Renal cortex interstitium (tissue), 11 donors: ENCODE data around the gene MAP1LC3B. TPM values are rescaled to one million over a fixed set of nuclear protein-coding genes. Genes with fewer than 3 reads are reported as not detected.

ENCODE experiments used
- DNase-seq, 11 donors: peaks; one replicate each; pipeline ENCODE4 v3.0.0-alpha.2; 2013; ENCODE audit warnings: low read depth in 9 of 11, low spot score in 4 of 11; ENCODE audit errors: extremely low read depth in 1 of 11
- polyA plus RNA-seq, 3 donors: library from polyadenylated mRNA; unstranded; fragments of 120-200 nt; gene quantifications; one replicate each; pipeline ENCODE4 v1.2.1, GENCODE V29; 2013; ENCODE audit not compliant: insufficient read length in 3 of 3

The MAP1LC3B gene
- polyA plus RNA-seq, 3 donors, result 63.3 to 72.6 (median 64.9) TPM

- DNase-seq, result peak in 1 of 11 donors; percentile 33
Measured at GRCh38 chr16:87416826-87417527, 24.8 kb downstream of the MAP1LC3B start.

DNA sequence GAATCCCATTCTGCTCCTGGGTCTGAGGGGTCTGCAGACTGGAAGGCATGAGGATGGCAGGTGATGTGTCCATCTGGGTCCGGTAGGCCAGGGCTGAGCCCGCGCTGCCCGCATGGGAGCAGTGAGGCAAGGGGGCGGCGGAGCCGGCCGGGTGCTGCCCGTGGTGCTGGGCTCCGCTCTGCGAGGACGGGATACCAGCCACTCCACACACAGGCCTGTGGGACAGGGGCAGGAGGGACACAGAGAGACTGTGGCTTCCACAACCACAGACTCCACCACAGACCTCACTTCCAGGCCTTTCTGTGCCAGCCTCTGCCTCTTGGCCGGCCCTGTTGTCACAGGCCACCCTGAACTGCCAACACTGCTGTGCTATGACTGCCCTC lies 25.4 kb downstream of the MAP1LC3B start:
- DNase-seq, result no peak

- no peak for DNase-seq
Measured at GRCh38 chr16:87418216-87418615, 26.1 kb downstream of the MAP1LC3B start.

DNA sequence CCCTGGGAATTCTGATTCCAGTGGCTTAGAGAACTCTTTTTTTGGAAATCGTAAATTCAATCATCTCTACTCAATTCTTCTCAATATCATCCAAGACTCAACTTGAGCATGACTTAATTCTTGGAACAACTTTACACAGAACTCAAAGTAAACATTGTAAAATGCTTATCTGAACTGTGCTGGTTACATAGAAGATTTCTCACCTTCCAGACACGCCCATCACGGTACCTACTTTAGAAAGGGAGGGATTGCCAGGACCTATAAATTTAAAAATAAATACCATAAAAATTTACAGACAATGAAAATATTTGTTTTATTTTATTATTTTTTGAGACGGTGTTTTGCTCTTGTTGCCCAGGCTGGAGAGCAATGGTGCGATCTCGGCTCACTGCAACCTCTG lies 26.5 kb downstream of the MAP1LC3B start:
- no peak for DNase-seq

GRCh38 chr16:87420026-87421002 lies 28.2 kb downstream of the MAP1LC3B start:
- DNase-seq, result no peak

- no peak for DNase-seq
Measured at GRCh38 chr16:87421003-87421912, 29.1 kb downstream of the MAP1LC3B start.

DNA sequence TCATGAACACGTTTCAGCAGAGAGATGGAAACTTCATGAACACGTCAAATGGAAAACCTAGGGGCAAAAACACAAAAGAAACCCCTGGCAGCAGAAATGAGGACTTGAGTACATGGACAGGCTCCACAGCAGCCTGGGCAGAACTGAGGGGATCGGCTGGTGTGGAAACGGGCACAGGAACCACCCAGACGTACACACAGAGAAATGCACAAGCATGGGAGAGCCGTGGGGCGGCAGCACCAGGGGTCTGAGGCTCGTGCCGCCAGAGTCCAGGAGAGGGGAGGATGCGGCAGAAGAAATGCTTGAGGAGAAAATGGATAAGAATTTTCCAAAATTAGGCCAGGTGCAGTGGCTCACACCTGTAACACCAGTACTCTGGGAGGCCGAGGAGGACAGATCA lies 30.0 kb downstream of the MAP1LC3B start:
- no peak for DNase-seq

GRCh38 chr16:87423429-87423828 lies 31.3 kb downstream of the MAP1LC3B start:
- no peak for DNase-seq

GRCh38 chr16:87424266-87424665 lies 32.1 kb downstream of the MAP1LC3B start:
- DNase-seq, result no peak

DNA sequence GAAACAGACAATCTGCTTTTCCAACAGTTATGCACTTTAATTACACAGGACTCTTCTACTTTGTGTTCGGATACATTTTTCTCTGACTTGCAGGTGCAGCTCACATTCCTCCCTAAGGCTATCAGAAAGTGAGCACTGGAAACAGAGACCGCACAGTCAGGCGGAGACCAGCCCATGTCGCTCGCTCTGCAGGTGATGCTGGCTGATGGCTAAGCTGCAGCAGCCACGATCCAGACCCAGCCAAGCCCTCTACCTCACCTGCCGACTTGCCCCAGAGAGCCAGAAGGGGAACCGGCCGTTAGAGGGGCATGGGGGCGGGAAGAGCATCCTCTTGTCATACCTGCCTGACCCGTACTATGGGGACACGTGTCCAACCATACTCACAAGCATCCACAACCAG lies 33.8 kb downstream of the MAP1LC3B start:
- DNase-seq, result no peak

DNA sequence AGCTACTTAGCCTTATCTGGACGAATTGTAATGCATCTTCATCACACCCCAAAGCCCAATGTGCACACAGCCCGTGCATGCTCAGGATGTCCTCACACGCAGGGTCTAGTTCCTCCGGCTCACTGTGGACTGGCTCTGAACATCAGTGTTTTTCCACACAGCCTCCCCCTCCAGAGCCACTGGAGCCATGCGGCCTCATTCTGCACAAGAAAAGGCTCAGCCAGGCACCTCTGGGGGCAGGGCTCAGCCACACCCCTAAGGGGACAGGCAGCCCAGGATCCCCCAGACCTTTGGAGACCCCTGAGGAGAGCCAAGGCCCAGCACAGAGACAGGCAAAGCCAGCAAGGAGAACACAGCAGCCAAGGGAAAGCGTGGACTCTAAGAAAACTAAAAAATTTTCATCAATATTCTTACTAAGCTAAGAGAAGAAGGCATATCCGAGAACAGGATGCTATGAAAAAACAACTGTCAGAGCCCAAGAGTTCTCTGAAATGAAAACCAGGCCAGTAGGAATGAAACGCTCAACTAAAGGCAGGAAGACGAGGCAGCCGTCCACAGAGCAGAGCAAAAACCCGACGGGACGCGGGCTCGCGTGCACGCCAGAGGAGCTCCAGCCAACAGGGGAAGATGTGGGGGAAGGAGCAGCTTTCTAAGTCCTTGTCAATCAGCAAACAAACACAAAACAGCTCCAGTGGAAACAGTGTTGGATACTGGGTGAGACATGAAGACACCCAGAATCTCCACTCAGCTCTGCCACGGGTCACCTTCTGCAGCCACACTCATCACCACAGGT lies 34.5 kb downstream of the MAP1LC3B start:
- DNase-seq, result no peak

- no peak for DNase-seq
Measured at GRCh38 chr16:87431926-87432325, 39.8 kb downstream of the MAP1LC3B start.

GRCh38 chr16:87432330-87432915 lies 40.3 kb downstream of the MAP1LC3B start:
- DNase-seq, result no peak

GRCh38 chr16:87434146-87434667 lies 42.1 kb downstream of the MAP1LC3B start:
- DNase-seq, result no peak

GRCh38 chr16:87435372-87436224 lies 43.5 kb downstream of the MAP1LC3B start:
- DNase-seq, result no peak

- no peak for DNase-seq
Measured at GRCh38 chr16:87436225-87437172, 44.4 kb downstream of the MAP1LC3B start.
